Esophagus squamous epithelium (tissue), 4 donors: Measurements from ENCODE around the gene SCGB3A1.

Experiments used
- CTCF ChIP-seq, 6 experiments: fragments of 450-650 bp in 4 of 6; fragments of 200-600 bp in 2 of 6; sonication (generic) in 2 of 6; IDR thresholded peaks; one replicate each; pipeline ENCODE4 v1.5.1; 2016 to 2019; ENCODE audit warnings: antibody characterized with exemption in 6 of 6, mild to moderate bottlenecking in 4 of 6, moderate library complexity in 4 of 6
- POLR2A ChIP-seq, 4 donors: fragments of 450-650 bp; IDR thresholded peaks; one replicate each; pipeline ENCODE4 v1.6.1; 2017; ENCODE audit warnings: antibody characterized with exemption in 4 of 4, mild to moderate bottlenecking in 4 of 4, moderate library complexity in 3 of 4

DNA sequence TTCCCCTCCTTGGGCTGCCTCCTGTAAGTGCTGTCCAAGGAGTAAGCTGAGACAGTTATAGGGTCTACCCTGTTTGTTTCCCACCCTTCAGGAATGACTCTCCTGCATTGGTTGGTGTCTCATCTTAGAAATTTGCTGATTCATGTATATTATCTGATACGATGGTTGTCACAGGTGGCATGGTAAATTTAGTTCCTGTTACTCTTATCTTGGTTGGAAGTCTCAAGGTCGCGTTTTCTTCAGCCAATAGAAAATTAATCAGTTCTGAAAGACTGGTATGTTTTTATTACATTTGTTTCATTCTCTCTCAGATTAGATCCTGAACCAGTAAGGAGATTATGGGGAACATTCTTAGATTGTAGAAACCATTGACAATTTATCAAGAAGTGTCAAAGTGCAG lies 42.7 kb downstream of the SCGB3A1 start:
- no peak for TF ChIP-seq POLR2A (IDR thresholded peaks at IDR 0.05)
- TF ChIP-seq CTCF (IDR thresholded peaks at IDR 0.05): no peak
